Peyer's patch (tissue), 4 donors: ENCODE measurements around the gene ANKRD65.

Experiments
- POLR2A ChIP-seq, 2 donors: fragments of 450-650 bp; IDR thresholded peaks; one replicate each; pipeline ENCODE4 v1.5.1; 2017; ENCODE audit warnings: antibody characterized with exemption in 2 of 2, mild to moderate bottlenecking in 2 of 2, moderate library complexity in 2 of 2
- TF ChIP-seq, protein P1 (sequence below), 6 experiments: fragments of 450-650 bp in 4 of 6; fragments of 200-600 bp in 2 of 6; sonication (generic) in 1 of 6; IDR thresholded peaks; one replicate each; pipeline ENCODE4 v1.5.1; 2017 to 2019; ENCODE audit warnings: antibody characterized with exemption in 6 of 6, mild to moderate bottlenecking in 3 of 6, moderate library complexity in 1 of 6

- TF ChIP-seq, protein P1, sequence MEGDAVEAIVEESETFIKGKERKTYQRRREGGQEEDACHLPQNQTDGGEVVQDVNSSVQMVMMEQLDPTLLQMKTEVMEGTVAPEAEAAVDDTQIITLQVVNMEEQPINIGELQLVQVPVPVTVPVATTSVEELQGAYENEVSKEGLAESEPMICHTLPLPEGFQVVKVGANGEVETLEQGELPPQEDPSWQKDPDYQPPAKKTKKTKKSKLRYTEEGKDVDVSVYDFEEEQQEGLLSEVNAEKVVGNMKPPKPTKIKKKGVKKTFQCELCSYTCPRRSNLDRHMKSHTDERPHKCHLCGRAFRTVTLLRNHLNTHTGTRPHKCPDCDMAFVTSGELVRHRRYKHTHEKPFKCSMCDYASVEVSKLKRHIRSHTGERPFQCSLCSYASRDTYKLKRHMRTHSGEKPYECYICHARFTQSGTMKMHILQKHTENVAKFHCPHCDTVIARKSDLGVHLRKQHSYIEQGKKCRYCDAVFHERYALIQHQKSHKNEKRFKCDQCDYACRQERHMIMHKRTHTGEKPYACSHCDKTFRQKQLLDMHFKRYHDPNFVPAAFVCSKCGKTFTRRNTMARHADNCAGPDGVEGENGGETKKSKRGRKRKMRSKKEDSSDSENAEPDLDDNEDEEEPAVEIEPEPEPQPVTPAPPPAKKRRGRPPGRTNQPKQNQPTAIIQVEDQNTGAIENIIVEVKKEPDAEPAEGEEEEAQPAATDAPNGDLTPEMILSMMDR (IDR thresholded peaks at IDR 0.05) = peak in 1 of 6 experiments; percentile 10
- no peak for TF ChIP-seq POLR2A (IDR thresholded peaks at IDR 0.05)
These were observed 12.1 kb upstream of the ANKRD65 start for GRCh38 chr1:1432951-1433803.
